ENCODE measurements around the gene CHMP1B.

The CHMP1B gene

GRCh38 chr18:11902522-11903292 is 51.5 kb downstream of the CHMP1B start:
- DNase-seq (ENCODE audit: low spot score): no peak

All from hematopoietic multipotent progenitor cell treated with erythropoietin and hydrocortisone succinate and interleukin-3 and kit ligand, for 15 days (in vitro differentiated cells).